Testis (tissue), 3 donors: ENCODE results near the gene ANGPTL7. TPM values are rescaled to one million over a fixed set of nuclear protein-coding genes. Genes with fewer than 3 reads are reported as not detected.

Experiments used
- DNase-seq: peaks from one replicate; pipeline ENCODE4 v3.0.0-alpha.2; 2019
- H3K27ac ChIP-seq, 2 donors: fragments of 200-600 bp; sonication (generic); one replicate each; pipeline ENCODE4 v1.5.1; 2019
- H3K27me3 ChIP-seq: fragments of 200-600 bp; sonication (generic); one replicate; pipeline ENCODE4 v1.5.1; 2019
- H3K36me3 ChIP-seq: fragments of 200-600 bp; sonication (generic); one replicate; pipeline ENCODE4 v1.5.1; 2017; ENCODE audit warnings: low read depth; ENCODE audit errors: missing control alignments
- H3K4me1 ChIP-seq: fragments of 200-600 bp; sonication (generic); one replicate; pipeline ENCODE4 v1.5.1; 2019
- H3K4me3 ChIP-seq, 2 donors: fragments of 200-600 bp; sonication (generic); one replicate each; pipeline ENCODE4 v1.5.1; 2017 to 2019
- H3K9me3 ChIP-seq: fragments of 200-600 bp; sonication (generic); one replicate; pipeline ENCODE4 v1.5.1; 2017
- CTCF ChIP-seq, 3 experiments: fragments of 450-650 bp in 2 of 3; fragments of 200-600 bp in 1 of 3; sonication (generic) in 1 of 3; IDR thresholded peaks; one replicate each; pipeline ENCODE4 v1.5.1; 2016 to 2019; ENCODE audit warnings: antibody characterized with exemption in 3 of 3, mild to moderate bottlenecking in 2 of 3, moderate library complexity in 1 of 3
- POLR2A ChIP-seq: fragments of 450-650 bp; IDR thresholded peaks from one replicate; pipeline ENCODE4 v1.6.1; 2017; ENCODE audit warnings: antibody characterized with exemption, mild to moderate bottlenecking, moderate library complexity
- WGBS, 2 donors: methylation state at CpG; one replicate each; pipeline ENCODE4 v1.1.5; 2018; 5-methylcytosine and 5-hydroxymethylcytosine counted together
- intact Hi-C: fragments of 100-400 bp; cut with DNase I; formaldehyde crosslinking; loops from one replicate; pipeline ENCODE4 v1.15.1; 2023; ENCODE audit warnings: low total_unique reads
- polyA plus RNA-seq: library from polyadenylated mRNA; stranded (reverse); fragments of 350-450 nt; fragmentation: Illumina TruSeq; extraction: RNeasy Lipid Tissue Mini Kit (QIAGEN cat#74804); gene quantifications from one replicate; pipeline ENCODE4 v1.2.3, GENCODE V29; 2014; ENCODE audit warnings: low read depth, low replicate concordance; ENCODE audit not compliant: insufficient read depth
- total RNA-seq, 2 donors: library from RNA; depleted of rRNA; stranded (reverse); fragments of >200 nt; gene quantifications; one replicate each; pipeline ENCODE4 v1.2.3, GENCODE V29; 2016

Gene ANGPTL7
- total and polyA plus RNA-seq, 3 donors from 2014 or later = 1.6 TPM; not detected in 2

DNA sequence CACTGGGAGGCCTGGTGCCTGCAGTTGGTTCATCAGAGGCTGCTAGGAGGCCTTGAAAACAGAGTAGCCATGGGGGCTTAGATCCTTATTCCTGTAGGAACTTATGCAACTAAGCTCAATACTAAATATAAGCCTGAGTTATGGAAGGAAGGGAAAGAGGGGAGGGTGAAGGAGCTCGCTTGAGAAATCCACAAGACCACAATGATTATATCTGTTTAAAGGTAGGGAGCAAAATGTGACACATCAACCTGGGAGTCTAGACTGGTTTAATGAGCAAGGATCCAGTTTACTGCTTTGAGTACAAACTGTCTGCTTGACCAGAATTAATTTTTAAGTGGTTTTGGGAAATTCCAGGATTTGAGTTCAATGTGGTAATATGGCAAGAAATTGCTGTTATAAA is 20.4 kb upstream of the ANGPTL7 start:
- H3K27me3 ChIP-seq = no peaks in the 10 kb centered on the region
- H3K27ac ChIP-seq = no peak overlapping the region
- intact Hi-C loops = no loop called here
- TF ChIP-seq POLR2A = no peak
- no peak for TF ChIP-seq CTCF (IDR thresholded peaks at IDR 0.05)
- 84 to 92% methylated on average over 1 of the region's 1 CpG for WGBS, 2 donors
- no peak overlapping the region for H3K4me3 ChIP-seq
- H3K4me1 ChIP-seq = peaks cover 8% of the 10 kb centered on the region
- H3K36me3 ChIP-seq = no peaks in the 10 kb centered on the region
- DNase-seq = no peak
- no peaks in the 10 kb centered on the region for H3K9me3 ChIP-seq

DNA sequence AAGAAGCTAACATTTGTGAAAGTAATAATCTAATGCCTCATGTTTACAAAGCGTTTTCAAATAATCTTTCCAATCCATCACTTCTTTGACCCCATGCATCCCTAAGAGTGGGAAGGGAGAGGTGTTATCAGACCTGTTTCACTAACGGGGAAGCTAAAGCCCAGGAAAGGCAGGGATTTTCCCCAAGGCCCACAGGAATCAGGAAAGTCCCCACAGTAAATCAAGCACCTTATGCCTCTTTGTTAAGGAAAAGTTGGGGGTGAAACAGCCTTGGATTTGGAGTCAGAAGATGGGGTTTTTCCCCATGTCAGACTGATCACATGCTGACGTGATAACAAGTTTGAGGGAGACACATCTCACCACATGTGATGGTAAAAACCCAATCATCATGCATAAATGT is 20.0 kb upstream of the ANGPTL7 start:
- no peak for TF ChIP-seq CTCF (IDR thresholded peaks at IDR 0.05)
- no peak for TF ChIP-seq POLR2A
- no peak for DNase-seq
- H3K36me3 ChIP-seq = no peaks in the 10 kb centered on the region
- intact Hi-C loops = no loop called here
- H3K9me3 ChIP-seq = no peaks in the 10 kb centered on the region
- no peak overlapping the region for H3K27ac ChIP-seq
- WGBS, 2 donors = 75 to 82% methylated on average over 3 of the region's 3 CpGs
- H3K4me3 ChIP-seq = no peak overlapping the region
- H3K27me3 ChIP-seq = no peaks in the 10 kb centered on the region
- H3K4me1 ChIP-seq = peaks cover 8% of the 10 kb centered on the region

GRCh38 chr1:11170102-11170501 is 19.1 kb upstream of the ANGPTL7 start:
- DNase-seq = no peak
- intact Hi-C loops = no loop called here
- H3K4me1 ChIP-seq = peaks cover 8% of the 10 kb centered on the region
- no peak overlapping the region for H3K4me3 ChIP-seq
- H3K27me3 ChIP-seq = no peaks in the 10 kb centered on the region
- no peaks in the 10 kb centered on the region for H3K9me3 ChIP-seq
- no peak for TF ChIP-seq CTCF (IDR thresholded peaks at IDR 0.05)
- TF ChIP-seq POLR2A = no peak
- no peak overlapping the region for H3K27ac ChIP-seq
- WGBS, 2 donors = 95 to 97% methylated on average over 2 of the region's 2 CpGs
- no peaks in the 10 kb centered on the region for H3K36me3 ChIP-seq

- 82 to 88% methylated on average over 7 of the region's 7 CpGs for WGBS, 2 donors
- H3K36me3 ChIP-seq = no peaks in the 10 kb centered on the region
- TF ChIP-seq POLR2A = no peak
- TF ChIP-seq CTCF (IDR thresholded peaks at IDR 0.05) = no peak
- no peaks in the 10 kb centered on the region for H3K27me3 ChIP-seq
- peak; percentile 41 for DNase-seq
- intact Hi-C loops = no loop called here
- H3K9me3 ChIP-seq = no peaks in the 10 kb centered on the region
- no peak overlapping the region for H3K4me3 ChIP-seq
- H3K4me1 ChIP-seq = peaks cover 10% of the 10 kb centered on the region
- no peak overlapping the region for H3K27ac ChIP-seq
These were observed 14.8 kb upstream of the ANGPTL7 start for GRCh38 chr1:11174261-11174942.

- no peak overlapping the region for H3K4me3 ChIP-seq
- intact Hi-C loops = no loop called here
- no peak for TF ChIP-seq POLR2A
- TF ChIP-seq CTCF (IDR thresholded peaks at IDR 0.05) = no peak
- no peak overlapping the region for H3K27ac ChIP-seq
- no peak for DNase-seq
- H3K9me3 ChIP-seq = no peaks in the 10 kb centered on the region
- 94 to 96% methylated on average over 10 of the region's 10 CpGs for WGBS, 2 donors
- no peaks in the 10 kb centered on the region for H3K27me3 ChIP-seq
- no peaks in the 10 kb centered on the region for H3K36me3 ChIP-seq
- peaks cover 10% of the 10 kb centered on the region for H3K4me1 ChIP-seq
These were observed 13.7 kb upstream of the ANGPTL7 start for GRCh38 chr1:11175461-11175860.
